D721Med (cell line): ENCODE results near the gene ST6GALNAC6.

Source experiments
- DNase-seq: peaks from one replicate; pipeline ENCODE4 v3.0.0; 2011; ENCODE audit warnings: low spot score; ENCODE audit not compliant: insufficient read length
- FAIRE-seq: peaks from 2 replicates; lab custom pipeline; 2011; peaks lifted over from hg19 to GRCh38; lab: Jason Lieb, UNC
- CTCF ChIP-seq: IDR thresholded peaks from 2 replicates; pipeline ENCODE4 v1.5.1; 2012; ENCODE audit warnings: mild to moderate bottlenecking, control low read depth; ENCODE audit not compliant: insufficient read depth; ENCODE audit errors: missing control alignments

The ST6GALNAC6 gene

GRCh38 chr9:127835991-127836516, 63.3 kb downstream of the ST6GALNAC6 start:
- DNase-seq, result no peak
- no peak for FAIRE-seq
- TF ChIP-seq CTCF, result no peak
